ENCODE data around the gene F11.

GRCh38 chr4:186240452-186240847 is 25.5 kb upstream of the F11 start:
- TF ChIP-seq CTCF (IDR thresholded peaks at IDR 0.05) (no peak), TCF7 (CRISPR knock-in tag; IDR thresholded peaks at IDR 0.05; ENCODE audit: low read depth) (no peak), ZNF425 (CRISPR knock-in tag; conservative IDR thresholded peaks at IDR 0.05) (no peak), ATF2 (CRISPR knock-in tag; IDR thresholded peaks at IDR 0.05; ENCODE audit: borderline replicate concordance, low read depth) (no peak), MAX (CRISPR knock-in tag; IDR thresholded peaks at IDR 0.05) (no peak), USF2 (CRISPR knock-in tag; IDR thresholded peaks at IDR 0.05) (no peak), GABPB1 (CRISPR knock-in tag; IDR thresholded peaks at IDR 0.05) (no peak), ATF3 (CRISPR knock-in tag; conservative IDR thresholded peaks at IDR 0.05) (no peak), SMAD4 (CRISPR knock-in tag; IDR thresholded peaks at IDR 0.05) (no peak)

All from WTC11 (cell line).